ENCODE data around the gene SFI1. TPM values are rescaled to one million over a fixed set of nuclear protein-coding genes. Genes with fewer than 3 reads are reported as not detected.
"Not testable (repeated sequence)": the region's sequence is repeated elsewhere in the genome, so short reads cannot be mapped to it uniquely, and the experiment has no call there.

The SFI1 gene
- total RNA-seq, 1 donor from 2014 or later, result 9.0 TPM

GRCh38 chr22:31508536-31508935, 12.2 kb downstream of the SFI1 start:
- Histone ChIP-seq H3K36me3 (ENCODE audit: control insufficient read depth, insufficient read depth, low read length) (no peaks in the 10 kb centered on the region), H3K27me3 (ENCODE audit: control insufficient read depth, insufficient read depth, low read length) (no peaks in the 10 kb centered on the region), H3K4me3 (ENCODE audit: low read depth, low read length) (no peak overlapping the region)
- no peak for FAIRE-seq
- no peak for DNase-seq (ENCODE audit: low read depth)
- TF ChIP-seq CTCF (IDR thresholded peaks at IDR 0.05; ENCODE audit: insufficient read depth, low read length, severe bottlenecking), result no peak

GRCh38 chr22:31509061-31509762, 12.9 kb downstream of the SFI1 start:
- no peaks in the 10 kb centered on the region for H3K36me3 ChIP-seq (ENCODE audit: control insufficient read depth, insufficient read depth, low read length)

GRCh38 chr22:31520051-31520450, 23.7 kb downstream of the SFI1 start:
- Histone ChIP-seq H3K4me3 (ENCODE audit: low read depth, low read length) (no peak overlapping the region), H3K36me3 (ENCODE audit: control insufficient read depth, insufficient read depth, low read length) (no peaks in the 10 kb centered on the region), H3K27me3 (ENCODE audit: control insufficient read depth, insufficient read depth, low read length) (no peaks in the 10 kb centered on the region)
- no peak for TF ChIP-seq CTCF (IDR thresholded peaks at IDR 0.05; ENCODE audit: insufficient read depth, low read length, severe bottlenecking)
- FAIRE-seq (no peak), DNase-seq (ENCODE audit: low read depth) (no peak)

More at GRCh38 chr22:31509061-31509762, 12.9 kb downstream of the SFI1 start:
- FAIRE-seq (no peak), DNase-seq (ENCODE audit: low read depth) (no peak)
- TF ChIP-seq CTCF (IDR thresholded peaks at IDR 0.05; ENCODE audit: insufficient read depth, low read length, severe bottlenecking), result no peak
- Histone ChIP-seq H3K4me3 (ENCODE audit: low read depth, low read length) (no peak overlapping the region), H3K27me3 (ENCODE audit: control insufficient read depth, insufficient read depth, low read length) (no peaks in the 10 kb centered on the region)

- FAIRE-seq; DNase-seq (ENCODE audit: low read depth); H3K36me3 ChIP-seq (ENCODE audit: control insufficient read depth, insufficient read depth, low read length); H3K4me3 ChIP-seq (ENCODE audit: low read depth, low read length); H3K27me3 ChIP-seq (ENCODE audit: control insufficient read depth, insufficient read depth, low read length): not testable (repeated sequence)
Observed at GRCh38 chr22:31524132-31524531, 27.8 kb downstream of the SFI1 start.

GRCh38 chr22:31526270-31526669, 29.9 kb downstream of the SFI1 start:
- Histone ChIP-seq H3K27me3 (ENCODE audit: control insufficient read depth, insufficient read depth, low read length) (no peaks in the 10 kb centered on the region), H3K36me3 (ENCODE audit: control insufficient read depth, insufficient read depth, low read length) (no peaks in the 10 kb centered on the region), H3K4me3 (ENCODE audit: low read depth, low read length) (no peak overlapping the region)
- TF ChIP-seq CTCF (IDR thresholded peaks at IDR 0.05; ENCODE audit: insufficient read depth, low read length, severe bottlenecking), result no peak
- DNase-seq (ENCODE audit: low read depth) (no peak), FAIRE-seq (no peak)

GRCh38 chr22:31530823-31531195, 34.5 kb downstream of the SFI1 start:
- H3K27me3 ChIP-seq (ENCODE audit: control insufficient read depth, insufficient read depth, low read length), result no peaks in the 10 kb centered on the region
- no peak overlapping the region for H3K4me3 ChIP-seq (ENCODE audit: low read depth, low read length)
- TF ChIP-seq CTCF (IDR thresholded peaks at IDR 0.05; ENCODE audit: insufficient read depth, low read length, severe bottlenecking), result no peak
- DNase-seq (ENCODE audit: low read depth), result no peak
- no peak for FAIRE-seq
- no peaks in the 10 kb centered on the region for H3K36me3 ChIP-seq (ENCODE audit: control insufficient read depth, insufficient read depth, low read length)

Data from bronchial epithelial cell (primary cell).